OCI-LY3 (cell line): ENCODE data around the gene TFF3.

ENCODE experiments used
- H2AFZ ChIP-seq: fragments of 200-600, 300-600 bp; shearing (Covaris generic); 2 replicates; pipeline ENCODE4 v1.6.0; 2014; ENCODE audit warnings: antibody characterized with exemption, low read depth, low read length
- H3K27ac ChIP-seq: fragments of 200-600, 300-600 bp; sonication (generic); 2 replicates; pipeline ENCODE4 v1.5.1; 2014; ENCODE audit warnings: mild to moderate bottlenecking, low read length, moderate library complexity, mixed read lengths
- H3K27me3 ChIP-seq: fragments of 200-600, 300-600 bp; sonication (generic); 2 replicates; pipeline ENCODE4 v1.6.1; 2014; ENCODE audit warnings: low read depth, low read length, mixed read lengths
- H3K36me3 ChIP-seq: fragments of 200-600, 300-600 bp; sonication (generic); replicated peaks from 2 replicates; pipeline ENCODE3; 2014; ENCODE audit warnings: low read depth, low read length, mixed read lengths
- H3K4me1 ChIP-seq: fragments of 300-600, 200-600 bp; sonication (generic); 2 replicates; pipeline ENCODE4 v1.6.1; 2014; ENCODE audit warnings: low read length, mixed read lengths
- H3K4me2 ChIP-seq: fragments of 200-600, 300-600 bp; sonication (generic); 2 replicates; pipeline ENCODE4 v1.6.1; 2014; ENCODE audit warnings: low read length, mixed read lengths
- H3K4me3 ChIP-seq: fragments of 300-600, 200-600 bp; sonication (generic); 2 replicates; pipeline ENCODE4 v1.5.1; 2014; ENCODE audit warnings: antibody characterized with exemption, mild to moderate bottlenecking, low read length, moderate library complexity
- H3K79me2 ChIP-seq: fragments of 300-600, 200-600 bp; shearing (Covaris generic); 2 replicates; pipeline ENCODE4 v1.6.1; 2014; ENCODE audit warnings: mild to moderate bottlenecking, low read length, mixed read lengths
- H3K9ac ChIP-seq: fragments of 300-600, 200-600 bp; shearing (Covaris generic); 2 replicates; pipeline ENCODE4 v1.6.0; 2014; ENCODE audit warnings: mild to moderate bottlenecking, low read length, moderate library complexity
- H3K9me3 ChIP-seq: fragments of 200-600, 300-600 bp; shearing (Covaris generic); 2 replicates; pipeline ENCODE4 v1.6.1; 2014; ENCODE audit warnings: low read length, mixed read lengths; ENCODE audit not compliant: insufficient read depth
- H4K20me1 ChIP-seq: fragments of 200-600, 300-600 bp; sonication (generic); 2 replicates; pipeline ENCODE4 v1.6.1; 2016; ENCODE audit warnings: low read length, mixed read lengths; ENCODE audit not compliant: insufficient read depth
- EZH2phosphoT487 ChIP-seq: fragments of 200-600 bp; shearing (Covaris generic); IDR thresholded peaks from 2 replicates; pipeline ENCODE4 v1.6.1; 2018; ENCODE audit warnings: antibody characterized with exemption, mixed run types, low read depth
- TF ChIP-seq, protein P1 (sequence below): fragments of 200-600, 300-600 bp; sonication (generic); IDR thresholded peaks from 2 replicates; pipeline ENCODE4 v1.5.1; 2014; ENCODE audit warnings: antibody characterized with exemption, low read length, low read depth

Gene TFF3

DNA sequence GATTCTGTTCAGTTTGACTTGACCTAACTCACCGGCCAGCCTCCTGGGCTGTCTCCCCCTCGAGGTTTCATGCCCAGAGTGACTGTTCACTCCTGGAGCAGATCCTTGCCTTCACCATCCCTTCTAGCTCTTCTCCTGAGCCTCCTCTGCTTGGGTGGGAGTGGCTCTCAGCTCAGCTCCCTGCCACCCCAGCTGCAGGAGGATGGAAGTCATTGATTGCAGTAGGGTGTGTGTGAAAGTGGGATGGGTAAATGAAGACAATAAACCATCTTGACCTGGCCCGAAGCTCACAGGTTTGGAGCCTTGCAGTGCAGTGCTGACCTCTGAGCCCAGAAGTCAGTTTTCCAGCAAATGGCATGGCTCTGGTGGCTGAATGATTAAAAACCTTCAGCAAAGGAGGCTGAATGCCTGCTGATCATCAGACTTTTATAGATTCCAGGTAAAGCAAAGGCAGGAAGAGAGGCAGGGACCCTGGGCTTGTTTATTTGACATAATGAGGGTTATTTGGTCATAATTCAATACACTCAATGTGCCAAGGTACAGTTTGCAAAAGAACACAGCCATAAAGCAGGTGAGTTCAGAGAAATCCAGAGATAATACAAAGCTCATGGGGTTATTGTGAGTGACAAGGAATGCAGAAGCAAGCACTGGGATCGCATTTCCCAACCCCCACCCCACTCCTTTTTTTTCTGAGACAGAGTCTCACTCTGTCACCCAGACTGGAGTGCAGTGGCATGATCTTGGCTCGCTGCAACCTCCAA is 17.5 kb upstream of the TFF3 start:
- Histone ChIP-seq H2AFZ (no peak overlapping the region), H3K9me3 (no peaks in the 10 kb centered on the region), H4K20me1 (no peaks in the 10 kb centered on the region), H3K27me3 (peaks cover 23% of the 10 kb centered on the region), H3K4me2 (no peak overlapping the region), H3K4me3 (no peak overlapping the region), H3K27ac (no peak overlapping the region), H3K9ac (no peak overlapping the region), H3K79me2 (no peaks in the 10 kb centered on the region), H3K4me1 (peaks cover 13% of the 10 kb centered on the region), H3K36me3 (no peaks in the 10 kb centered on the region)
- TF ChIP-seq, protein P1, sequence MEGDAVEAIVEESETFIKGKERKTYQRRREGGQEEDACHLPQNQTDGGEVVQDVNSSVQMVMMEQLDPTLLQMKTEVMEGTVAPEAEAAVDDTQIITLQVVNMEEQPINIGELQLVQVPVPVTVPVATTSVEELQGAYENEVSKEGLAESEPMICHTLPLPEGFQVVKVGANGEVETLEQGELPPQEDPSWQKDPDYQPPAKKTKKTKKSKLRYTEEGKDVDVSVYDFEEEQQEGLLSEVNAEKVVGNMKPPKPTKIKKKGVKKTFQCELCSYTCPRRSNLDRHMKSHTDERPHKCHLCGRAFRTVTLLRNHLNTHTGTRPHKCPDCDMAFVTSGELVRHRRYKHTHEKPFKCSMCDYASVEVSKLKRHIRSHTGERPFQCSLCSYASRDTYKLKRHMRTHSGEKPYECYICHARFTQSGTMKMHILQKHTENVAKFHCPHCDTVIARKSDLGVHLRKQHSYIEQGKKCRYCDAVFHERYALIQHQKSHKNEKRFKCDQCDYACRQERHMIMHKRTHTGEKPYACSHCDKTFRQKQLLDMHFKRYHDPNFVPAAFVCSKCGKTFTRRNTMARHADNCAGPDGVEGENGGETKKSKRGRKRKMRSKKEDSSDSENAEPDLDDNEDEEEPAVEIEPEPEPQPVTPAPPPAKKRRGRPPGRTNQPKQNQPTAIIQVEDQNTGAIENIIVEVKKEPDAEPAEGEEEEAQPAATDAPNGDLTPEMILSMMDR: no peak
- TF ChIP-seq EZH2phosphoT487: no peak

DNA sequence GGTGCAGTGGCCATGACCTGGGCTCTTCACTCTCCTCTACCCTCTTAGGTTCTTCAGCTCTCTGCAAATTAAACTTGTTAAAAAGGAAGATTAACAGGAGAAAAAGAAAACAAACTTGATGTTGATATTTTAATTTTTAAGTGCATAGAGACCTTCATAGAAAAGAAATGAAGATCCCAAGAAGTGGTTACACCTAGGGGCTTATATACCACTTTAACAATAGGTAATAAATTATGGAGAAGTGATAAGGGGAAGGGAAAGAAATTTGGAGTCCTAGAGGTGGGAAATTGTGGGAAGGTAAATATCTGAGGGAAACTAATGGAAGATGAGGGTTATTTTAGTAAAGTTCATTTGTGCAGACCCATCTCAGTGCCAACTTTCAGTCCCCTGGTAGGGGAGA is 16.5 kb upstream of the TFF3 start:
- no peak overlapping the region for H3K27ac ChIP-seq
- H3K4me1 ChIP-seq: peaks cover 13% of the 10 kb centered on the region
- H4K20me1 ChIP-seq: no peaks in the 10 kb centered on the region

DNA sequence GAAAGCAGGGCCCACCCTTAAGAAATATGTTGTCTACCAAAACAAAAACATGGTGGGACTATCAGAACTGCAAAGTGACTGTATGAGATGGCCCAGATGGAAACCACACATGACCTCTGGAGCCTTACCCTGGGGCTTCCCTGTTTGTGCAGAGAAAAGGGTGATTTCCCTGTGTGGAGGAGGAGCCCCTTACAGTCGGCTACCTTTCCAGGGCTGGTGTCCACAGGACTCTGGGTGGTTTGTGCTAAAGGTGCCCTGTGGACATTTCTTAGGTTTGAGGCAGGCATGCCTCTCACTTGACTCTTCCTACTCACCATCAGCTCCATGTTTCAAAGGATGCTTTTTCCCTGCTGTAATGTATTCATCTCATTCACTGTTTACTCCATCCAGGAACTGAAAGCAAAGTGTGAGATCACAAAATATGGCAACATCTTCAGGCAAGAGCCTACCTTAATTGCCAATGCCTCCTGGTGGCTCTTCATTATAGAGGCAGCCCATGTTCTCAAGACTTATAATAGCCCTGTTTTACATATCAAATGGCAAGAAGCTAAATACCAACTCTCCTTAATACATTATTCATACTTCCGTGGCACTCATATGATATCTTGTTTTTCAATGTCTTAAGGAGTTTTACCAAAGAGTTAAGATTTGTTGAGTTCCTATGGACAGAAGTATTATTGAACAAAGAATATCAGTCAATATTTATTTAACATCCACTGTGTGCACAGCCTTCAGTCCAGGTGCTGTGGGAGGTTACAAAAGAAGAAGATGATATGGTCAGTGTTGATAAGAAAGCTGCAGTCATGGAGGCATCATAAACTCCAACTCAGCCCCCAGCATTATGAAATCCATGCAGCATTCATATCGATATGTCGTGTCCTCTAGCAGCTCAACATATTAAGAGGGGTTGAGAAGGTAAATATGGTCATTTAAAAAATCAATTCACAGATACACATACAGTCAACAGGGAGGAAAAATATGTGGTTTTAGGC is 15.5 kb upstream of the TFF3 start:
- Histone ChIP-seq H3K79me2 (no peaks in the 10 kb centered on the region), H2AFZ (no peak overlapping the region), H4K20me1 (no peaks in the 10 kb centered on the region), H3K9ac (no peak overlapping the region), H3K36me3 (no peaks in the 10 kb centered on the region), H3K27me3 (peaks cover 16% of the 10 kb centered on the region), H3K9me3 (no peaks in the 10 kb centered on the region), H3K4me3 (no peak overlapping the region), H3K27ac (no peak overlapping the region), H3K4me1 (peaks cover 8% of the 10 kb centered on the region), H3K4me2 (peak overlapping the region; percentile 8; the same call in 1 of the 2 replicates)
- TF ChIP-seq, protein P1: no peak
- no peak for TF ChIP-seq EZH2phosphoT487

More for the DNA sequence above, 16.5 kb upstream of the TFF3 start:
- Histone ChIP-seq H3K9me3 (no peaks in the 10 kb centered on the region), H3K4me3 (no peak overlapping the region), H3K79me2 (no peaks in the 10 kb centered on the region), H3K27me3 (peaks cover 23% of the 10 kb centered on the region), H3K4me2 (no peak overlapping the region), H2AFZ (no peak overlapping the region), H3K36me3 (no peaks in the 10 kb centered on the region), H3K9ac (no peak overlapping the region)
- TF ChIP-seq, protein P1: no peak

DNA sequence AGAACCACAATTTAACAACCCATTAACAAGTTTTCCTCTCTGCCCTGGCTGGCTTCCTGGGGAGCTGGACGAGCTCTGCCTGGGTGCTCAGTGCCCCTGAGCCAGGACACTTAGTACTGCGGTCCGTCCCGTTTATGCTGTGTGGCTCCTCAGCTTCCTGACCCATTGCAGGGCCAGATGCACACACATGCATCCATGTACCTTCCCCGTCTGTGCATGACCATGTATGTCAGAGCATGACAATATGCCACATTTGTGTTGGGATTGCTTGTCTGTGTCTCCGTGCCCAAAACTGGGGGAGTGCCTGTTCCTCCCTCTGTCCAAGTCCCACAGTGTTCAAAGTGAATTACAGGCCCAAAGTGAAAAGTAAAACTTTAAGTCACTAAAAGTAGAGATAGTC is 9.7 kb upstream of the TFF3 start:
- no peak overlapping the region for H3K27ac ChIP-seq
- H3K9ac ChIP-seq: no peak overlapping the region
- H2AFZ ChIP-seq: no peak overlapping the region
- no peaks in the 10 kb centered on the region for H3K79me2 ChIP-seq
- no peak overlapping the region for H3K4me3 ChIP-seq
- no peaks in the 10 kb centered on the region for H3K9me3 ChIP-seq
- no peaks in the 10 kb centered on the region for H3K4me1 ChIP-seq
- H4K20me1 ChIP-seq: no peaks in the 10 kb centered on the region
- H3K4me2 ChIP-seq: no peak overlapping the region
- H3K36me3 ChIP-seq: no peaks in the 10 kb centered on the region
- TF ChIP-seq, protein P1: no peak
- no peak for TF ChIP-seq EZH2phosphoT487
- peaks cover 26% of the 10 kb centered on the region for H3K27me3 ChIP-seq
